Ecto neural progenitor cell (in vitro differentiated cells): ENCODE data around the gene AGFG1.
"Not testable (repeated sequence)": the region's sequence is repeated elsewhere in the genome, so short reads cannot be mapped to it uniquely, and the experiment has no call there.

Experiments
- DNase-seq: peaks from one replicate; pipeline ENCODE4 v3.0.0-alpha.2; 2018; ENCODE audit warnings: low spot score

The AGFG1 gene

GRCh38 chr2:227540352-227540751, 68.4 kb downstream of the AGFG1 start:
- DNase-seq: not testable (repeated sequence)

- DNase-seq: no peak
Measured at GRCh38 chr2:227545990-227546389, 74.0 kb downstream of the AGFG1 start.

- DNase-seq: no peak
Measured at GRCh38 chr2:227551836-227552235, 79.9 kb downstream of the AGFG1 start.

- DNase-seq: no peak
Measured at GRCh38 chr2:227562581-227562980, 90.6 kb downstream of the AGFG1 start.

- DNase-seq: no peak
Measured at GRCh38 chr2:227565080-227565479, 93.1 kb downstream of the AGFG1 start.

- DNase-seq: no peak
Measured at GRCh38 chr2:227566012-227566411, 94.1 kb downstream of the AGFG1 start.

- DNase-seq: no peak
Measured at GRCh38 chr2:227568852-227569169, 96.9 kb downstream of the AGFG1 start.

GRCh38 chr2:227570615-227571014, 98.7 kb downstream of the AGFG1 start:
- DNase-seq: no peak

- no peak for DNase-seq
Measured at GRCh38 chr2:227576110-227576509, 104.2 kb downstream of the AGFG1 start.

- no peak for DNase-seq
Measured at GRCh38 chr2:227576812-227577211, 104.9 kb downstream of the AGFG1 start.

GRCh38 chr2:227577555-227577954, 105.6 kb downstream of the AGFG1 start:
- DNase-seq: no peak

GRCh38 chr2:227578642-227579041, 106.7 kb downstream of the AGFG1 start:
- no peak for DNase-seq

GRCh38 chr2:227579791-227580190, 107.8 kb downstream of the AGFG1 start:
- no peak for DNase-seq

GRCh38 chr2:227582369-227582768, 110.4 kb downstream of the AGFG1 start:
- DNase-seq: no peak

- DNase-seq: no peak
Measured at GRCh38 chr2:227592694-227593387, 120.9 kb downstream of the AGFG1 start.

- no peak for DNase-seq
Measured at GRCh38 chr2:227595797-227596196, 123.8 kb downstream of the AGFG1 start.

GRCh38 chr2:227597036-227597435, 125.1 kb downstream of the AGFG1 start:
- DNase-seq: no peak

- DNase-seq: no peak
Measured at GRCh38 chr2:227597998-227598397, 126.0 kb downstream of the AGFG1 start.

- not testable (repeated sequence) for DNase-seq
Measured at GRCh38 chr2:227598835-227599503, 127.0 kb downstream of the AGFG1 start, which contains the start of gene SCYGR2. Gene SCYGR2, plus strand, starts transcription at chr2:227598893. Its CDS starts 0 bp downstream, at chr2:227598893.

GRCh38 chr2:227602358-227602757, 130.4 kb downstream of the AGFG1 start:
- DNase-seq: no peak

GRCh38 chr2:227606476-227606875, 134.5 kb downstream of the AGFG1 start:
- DNase-seq: no peak

GRCh38 chr2:227607941-227608340, 136.0 kb downstream of the AGFG1 start:
- DNase-seq: no peak

GRCh38 chr2:227608561-227609338, 136.8 kb downstream of the AGFG1 start:
- DNase-seq: no peak
